ENCODE measurements around the gene CCDC142. TPM values are rescaled to one million over a fixed set of nuclear protein-coding genes. Genes with fewer than 3 reads are reported as not detected.

Gene CCDC142
- total RNA-seq, 1 experiment from 2014 or later = 13.2 TPM

DNA sequence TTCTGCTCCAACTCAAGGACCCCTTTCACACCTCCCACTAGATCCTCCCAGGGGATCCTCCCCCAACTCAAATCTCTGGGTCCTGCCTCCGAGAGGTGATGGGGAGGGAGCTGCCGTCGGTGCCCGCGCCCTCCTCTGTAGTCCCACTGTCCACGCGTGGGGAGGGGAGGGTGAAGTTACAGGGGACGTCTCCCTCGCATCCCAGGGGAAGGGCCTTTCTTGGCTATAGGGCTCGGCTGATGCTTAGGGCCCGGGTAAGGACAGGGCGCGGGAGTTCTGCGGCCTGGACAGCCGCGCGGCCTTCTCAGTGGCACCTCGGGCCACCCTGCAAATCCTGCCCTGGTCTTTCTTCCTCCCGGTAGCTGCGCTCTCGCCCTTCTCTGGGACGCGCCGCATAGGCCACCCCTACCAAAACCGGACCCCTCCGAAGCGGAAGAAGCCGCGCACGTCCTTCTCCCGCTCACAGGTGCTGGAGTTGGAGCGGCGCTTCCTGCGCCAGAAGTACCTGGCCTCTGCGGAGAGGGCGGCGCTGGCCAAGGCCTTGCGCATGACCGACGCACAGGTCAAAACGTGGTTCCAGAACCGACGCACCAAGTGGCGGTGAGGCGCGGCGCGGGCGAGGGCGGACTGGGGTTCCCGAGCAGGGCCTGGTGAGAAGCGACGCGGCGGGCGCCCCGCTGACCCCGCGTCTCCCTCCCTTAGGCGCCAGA, 32.6 kb upstream of the CCDC142 start:
- DNase-seq (ENCODE audit: low read depth) = no peak

DNA sequence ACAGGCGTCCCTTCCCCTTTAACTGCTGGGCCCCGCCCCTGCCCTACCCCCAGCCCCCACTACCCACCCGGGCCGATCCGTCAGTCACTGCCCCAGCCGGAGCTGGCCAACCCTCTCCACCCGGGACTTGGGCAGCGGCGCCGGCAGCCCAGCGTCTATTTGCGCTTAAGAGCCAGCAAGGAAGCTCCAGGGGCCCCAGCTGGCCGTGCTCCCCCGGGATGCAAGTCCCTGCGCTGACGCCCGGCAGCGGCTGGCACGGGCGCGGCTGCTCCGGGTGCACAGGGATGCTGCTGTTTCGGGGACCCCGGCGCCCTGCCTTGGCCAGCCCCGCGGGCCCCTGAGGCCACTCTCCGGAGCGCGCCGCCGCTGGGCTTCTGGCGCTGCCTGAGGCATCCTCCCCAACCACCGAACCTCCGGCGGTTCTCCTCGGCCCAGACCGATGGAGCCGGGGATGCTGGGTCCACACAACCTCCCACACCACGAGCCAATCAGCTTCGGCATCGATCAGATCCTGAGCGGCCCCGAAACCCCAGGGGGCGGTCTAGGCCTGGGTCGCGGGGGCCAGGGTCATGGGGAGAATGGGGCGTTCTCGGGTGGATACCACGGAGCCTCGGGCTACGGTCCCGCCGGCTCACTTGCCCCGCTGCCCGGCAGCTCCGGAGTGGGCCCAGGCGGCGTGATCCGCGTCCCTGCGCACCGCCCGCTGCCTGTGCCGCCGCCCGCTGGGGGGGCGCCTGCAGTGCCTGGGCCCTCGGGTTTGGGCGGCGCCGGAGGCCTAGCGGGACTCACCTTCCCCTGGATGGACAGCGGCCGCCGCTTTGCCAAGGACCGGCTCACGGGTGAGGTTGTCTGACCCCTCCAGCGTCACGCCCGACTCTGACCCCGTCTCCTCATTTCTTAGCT, 31.8 kb upstream of the CCDC142 start, which contains the start of gene TLX2:
Gene TLX2, plus strand, starts transcription at position 83 of the 903 bp plus-strand sequence. Its CDS starts 357 bp downstream, at position 440.
- no peak for DNase-seq (ENCODE audit: low read depth)

DNA sequence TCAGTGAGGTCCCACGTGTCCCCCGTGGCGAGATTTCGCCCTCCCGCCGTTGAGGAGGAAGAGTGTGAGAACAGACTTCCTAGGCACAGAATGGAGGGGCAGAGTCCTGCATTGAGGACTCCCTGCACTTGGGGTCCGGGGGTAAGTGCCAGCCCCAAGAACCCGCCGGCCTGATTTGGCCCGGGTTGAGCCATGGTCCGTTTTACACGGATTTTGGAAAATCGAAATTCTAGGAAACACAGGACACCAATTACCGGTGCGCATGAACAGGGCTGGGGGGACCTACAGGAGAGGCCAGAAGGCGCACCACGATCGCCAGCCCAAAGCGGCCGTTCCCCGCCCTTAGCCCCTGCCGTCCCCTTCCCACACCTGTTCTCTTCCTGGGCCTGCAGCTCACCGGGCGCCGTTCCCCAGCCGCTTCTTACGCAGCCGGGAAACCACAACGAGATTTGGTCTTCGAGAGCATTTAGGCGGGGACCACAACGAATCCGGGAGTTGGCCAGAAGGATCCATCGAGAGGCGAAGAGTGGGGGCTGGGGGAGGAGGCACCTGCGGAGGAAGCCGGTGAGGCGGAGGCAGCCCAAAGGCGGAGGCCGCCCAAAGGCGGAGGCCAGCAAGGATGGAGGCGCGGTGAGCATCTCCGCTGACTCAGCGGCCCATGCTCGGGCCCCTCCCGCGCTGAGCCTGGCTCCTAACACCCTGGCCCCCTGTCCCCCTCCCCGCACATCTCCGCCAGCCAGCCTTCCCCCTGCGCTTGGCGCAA, 31.0 kb upstream of the CCDC142 start:
- no peak for DNase-seq (ENCODE audit: low read depth)

DNA sequence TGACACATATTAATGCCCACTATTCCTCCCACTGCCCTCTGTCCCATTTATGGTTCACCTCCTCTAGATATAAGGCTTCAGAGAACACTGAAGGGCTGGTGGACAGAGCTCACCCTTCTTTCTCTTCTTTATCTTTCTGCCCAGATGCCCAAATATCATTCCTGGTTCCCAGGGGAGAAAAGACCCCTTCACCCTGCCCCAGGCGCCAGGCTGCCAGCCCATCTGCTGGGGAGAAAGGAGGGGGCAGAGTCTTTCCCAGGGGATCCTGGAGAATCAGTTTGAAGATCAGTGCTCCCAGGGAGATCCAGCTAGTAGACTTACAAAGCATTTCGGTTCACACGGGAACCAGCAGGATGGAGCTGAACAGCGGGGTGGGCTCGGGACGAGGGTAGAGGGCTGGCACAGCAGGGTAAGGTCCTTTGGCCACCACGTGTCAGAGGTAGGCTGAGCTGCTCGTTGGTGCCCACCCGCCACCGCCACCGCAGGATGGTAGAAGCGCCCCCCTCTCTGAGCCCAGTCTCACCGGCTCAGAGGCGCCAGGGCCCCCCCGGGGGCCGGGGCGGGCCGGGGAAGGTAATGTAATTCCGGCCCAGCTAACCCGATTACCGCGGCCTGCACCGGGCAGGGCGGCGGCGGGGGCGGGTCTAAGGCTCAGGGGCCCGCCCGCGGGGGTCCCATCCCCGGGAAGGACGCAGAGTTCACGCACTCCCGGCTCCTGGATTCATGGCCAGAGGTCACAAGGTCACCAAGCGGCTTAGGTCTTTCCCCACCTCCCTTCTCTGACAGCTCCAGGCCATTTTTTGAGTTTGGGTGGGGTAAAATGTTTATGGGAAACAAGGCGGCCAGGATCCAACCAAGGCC, 30.2 kb upstream of the CCDC142 start:
- no peak for DNase-seq (ENCODE audit: low read depth)

GRCh38 chr2:74511104-74511989, 28.5 kb upstream of the CCDC142 start:
- peak; percentile 36 for DNase-seq (ENCODE audit: low read depth)

GRCh38 chr2:74510272-74510671, 27.5 kb upstream of the CCDC142 start:
- no peak for DNase-seq (ENCODE audit: low read depth)

DNA sequence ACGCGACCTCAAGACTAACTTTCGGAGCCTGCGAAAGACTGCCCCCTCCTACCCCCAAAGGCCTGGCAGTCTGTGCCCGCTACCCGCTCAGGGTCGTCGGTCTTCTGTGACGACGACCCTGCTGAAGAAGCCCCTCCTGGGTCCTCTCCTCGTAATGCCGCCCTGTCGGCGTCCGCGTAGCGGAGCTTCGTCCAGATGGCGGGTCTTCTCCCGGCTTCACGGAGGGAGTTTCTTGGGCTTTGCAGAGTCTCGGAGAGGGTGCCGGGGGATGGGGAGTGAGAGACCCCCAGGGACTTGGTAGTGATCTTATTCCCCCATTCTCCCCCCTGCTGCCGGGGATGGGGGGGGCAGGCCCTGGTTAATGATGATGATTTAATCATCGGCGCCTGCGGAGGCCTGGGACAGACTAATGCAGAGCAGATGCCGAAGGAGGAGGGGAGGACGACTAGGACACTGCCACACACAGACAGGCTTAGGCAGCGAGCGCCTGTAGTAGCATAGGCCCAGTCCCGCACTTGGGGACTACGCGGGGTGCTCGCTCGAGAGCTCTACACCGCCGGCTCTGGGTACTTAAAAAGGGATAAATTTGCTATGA, 25.2 kb upstream of the CCDC142 start:
- no peak for DNase-seq (ENCODE audit: low read depth)

DNA sequence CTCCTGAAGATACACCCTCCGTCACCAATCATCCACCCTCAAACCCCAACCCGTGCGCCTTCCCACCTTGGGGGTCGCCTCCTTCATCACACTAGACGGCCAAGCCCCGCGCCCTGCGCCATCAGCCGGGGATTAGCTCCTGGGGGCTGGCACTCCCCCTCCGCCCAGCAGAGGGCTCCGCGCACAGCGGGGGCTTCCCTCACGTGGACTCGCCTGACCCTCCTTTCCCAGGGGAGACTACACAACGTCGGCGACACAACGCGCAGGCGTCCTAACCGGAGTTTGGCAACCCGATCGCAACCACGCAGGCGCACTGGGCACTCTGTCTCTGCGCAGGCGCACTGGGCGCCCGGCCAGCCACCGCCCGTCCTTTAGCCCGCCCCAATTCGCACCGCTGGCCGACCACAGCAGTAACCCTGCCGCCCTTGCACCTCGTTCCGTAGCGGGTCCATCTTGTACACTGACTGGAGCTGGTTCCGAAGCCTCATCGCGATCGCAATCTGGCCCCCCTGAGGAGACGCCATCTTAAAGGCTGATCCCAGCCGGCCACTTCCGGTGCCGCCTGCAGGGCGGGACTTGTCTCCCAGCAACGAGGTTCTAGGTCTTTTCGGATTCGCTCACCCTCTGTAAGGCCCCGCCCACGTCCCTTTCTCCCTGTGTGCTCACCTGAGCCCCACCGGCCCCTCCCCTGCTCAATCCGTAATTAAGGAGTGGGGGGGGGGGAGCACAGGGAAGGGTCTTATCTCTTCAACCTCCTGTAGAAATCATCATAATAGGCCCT, 24.5 kb upstream of the CCDC142 start, which contains the start of gene PCGF1:
Gene PCGF1, minus strand, starts transcription at position 551 of the 781 bp plus-strand sequence. Its CDS starts 27 bp downstream, at position 524.
- peak; percentile 96 for DNase-seq (ENCODE audit: low read depth)

- DNase-seq (ENCODE audit: low read depth) = no peak
These were observed 22.8 kb upstream of the CCDC142 start for GRCh38 chr2:74505448-74506246.

- no peak for DNase-seq (ENCODE audit: low read depth)
These were observed 21.8 kb upstream of the CCDC142 start for GRCh38 chr2:74504591-74504990.

GRCh38 chr2:74503506-74504475, 21.0 kb upstream of the CCDC142 start:
- no peak for DNase-seq (ENCODE audit: low read depth)

GRCh38 chr2:74502720-74503505, 20.1 kb upstream of the CCDC142 start:
- DNase-seq (ENCODE audit: low read depth) = peak; percentile 74

GRCh38 chr2:74502147-74502719, 19.4 kb upstream of the CCDC142 start:
- no peak for DNase-seq (ENCODE audit: low read depth)

- no peak for DNase-seq (ENCODE audit: low read depth)
These were observed 18.7 kb upstream of the CCDC142 start for GRCh38 chr2:74501335-74502071.
